Keratinocyte (primary cell): ENCODE measurements around the gene CDC20. TPM values are rescaled to one million over a fixed set of nuclear protein-coding genes. Genes with fewer than 3 reads are reported as not detected.

Experiments used
- DNase-seq: peaks from one replicate; pipeline ENCODE4 v3.0.0-alpha.2; 2011; ENCODE audit warnings: low read depth, missing footprints, low spot score
- FAIRE-seq: peaks from 2 replicates; lab custom pipeline; 2011; peaks lifted over from hg19 to GRCh38; lab: Jason Lieb, UNC
- H2AFZ ChIP-seq: 2 replicates; pipeline ENCODE4 v1.6.0; 2012; ENCODE audit warnings: low read length, control low read depth, inconsistent platforms; ENCODE audit not compliant: control insufficient read depth
- H3K27ac ChIP-seq: 2 replicates; pipeline ENCODE4 v1.5.1; 2011; ENCODE audit warnings: low read length; ENCODE audit not compliant: control insufficient read depth, insufficient read depth
- H3K27me3 ChIP-seq: 3 replicates; pipeline ENCODE4 v1.6.0; 2011; ENCODE audit warnings: low read length; ENCODE audit not compliant: control insufficient read depth, insufficient read depth; ENCODE audit errors: extremely low read depth
- H3K36me3 ChIP-seq, 2 experiments: 2 replicates in 1 of 2; 3 replicates in 1 of 2; pipeline ENCODE4 v1.5.1; 2011; ENCODE audit warnings: low read length in 2 of 2, mild to moderate bottlenecking in 1 of 2; ENCODE audit not compliant: control insufficient read depth in 2 of 2, insufficient read depth in 2 of 2; ENCODE audit errors: extremely low read depth in 1 of 2
- H3K4me1 ChIP-seq: 3 replicates; pipeline ENCODE4 v1.5.1; 2011; ENCODE audit warnings: low read length; ENCODE audit not compliant: control insufficient read depth, insufficient read depth; ENCODE audit errors: extremely low read depth
- H3K4me2 ChIP-seq: 3 replicates; pipeline ENCODE4 v1.6.0; 2011; ENCODE audit warnings: low read depth, low read length; ENCODE audit not compliant: control insufficient read depth, insufficient read depth; ENCODE audit errors: extremely low read depth
- H3K4me3 ChIP-seq, 3 experiments: fragments of 200-600 bp in 1 of 3; sonication (generic) in 1 of 3; 2 replicates in 2 of 3; 3 replicates in 1 of 3; pipeline ENCODE4 v1.5.1; 2011 to 2016; ENCODE audit warnings: low read length in 3 of 3, mild to moderate bottlenecking in 3 of 3, control low read depth in 2 of 3, inconsistent platforms in 1 of 3, low read depth in 1 of 3, mixed read lengths in 1 of 3, mixed run types in 1 of 3, moderate library complexity in 1 of 3; ENCODE audit not compliant: control insufficient read depth in 2 of 3, insufficient read depth in 2 of 3; ENCODE audit errors: extremely low read depth in 1 of 3
- H3K79me2 ChIP-seq: 2 replicates; pipeline ENCODE4 v1.6.0; 2012; ENCODE audit warnings: low read length; ENCODE audit not compliant: control insufficient read depth, insufficient read depth
- H3K9ac ChIP-seq: 3 replicates; pipeline ENCODE4 v1.6.0; 2011; ENCODE audit warnings: low read length; ENCODE audit not compliant: control insufficient read depth, insufficient read depth; ENCODE audit errors: extremely low read depth
- H3K9me1 ChIP-seq: 3 replicates; pipeline ENCODE4 v1.6.0; 2011; ENCODE audit warnings: low read length; ENCODE audit not compliant: control insufficient read depth, insufficient read depth; ENCODE audit errors: extremely low read depth
- H3K9me3 ChIP-seq: 2 replicates; pipeline ENCODE4 v1.5.1; 2012; ENCODE audit warnings: low read depth, low read length; ENCODE audit not compliant: control insufficient read depth
- H4K20me1 ChIP-seq: 3 replicates; pipeline ENCODE4 v1.6.0; 2011; ENCODE audit warnings: low read length; ENCODE audit not compliant: control insufficient read depth, insufficient read depth; ENCODE audit errors: extremely low read depth
- EZH2 ChIP-seq: IDR thresholded peaks from one replicate; pipeline ENCODE4 v1.6.1; 2012; ENCODE audit warnings: inconsistent platforms, mild to moderate bottlenecking, low read length, moderate library complexity
- dilution Hi-C: fragments of 300-500 bp; cut with MboI; formaldehyde crosslinking; loops from one replicate; pipeline ENCODE4 v1.7.0; 2020; ENCODE audit warnings: low sequenced_read_pairs; ENCODE audit not compliant: extremely low pct_ligation_motif_present
- polyA plus RNA-seq, 5 experiments: library from polyadenylated mRNA; depleted of rRNA in 3 of 5; stranded (reverse) in 3 of 5; stranded (forward) in 1 of 5; unstranded in 1 of 5; fragments of >200 nt; gene quantifications; 1 replicate in 1 of 5; 2 replicates in 3 of 5; 3 replicates in 1 of 5; pipeline versions ENCODE4 v1.2.1 to v1.2.3, GENCODE V29; 2011 to 2012; ENCODE audit warnings: missing spikeins in 2 of 5, low read depth in 1 of 5, low replicate concordance in 1 of 5
- TF ChIP-seq, protein P1 (sequence below), 3 experiments: IDR thresholded peaks in 1 of 3; conservative IDR thresholded peaks in 1 of 3; optimal IDR thresholded peaks in 1 of 3; 2 replicates in 2 of 3; 3 replicates in 1 of 3; pipeline versions ENCODE3 to v1.5.1; 2011; ENCODE audit warnings: low read length in 3 of 3, mild to moderate bottlenecking in 3 of 3, moderate library complexity in 2 of 3, control low read depth in 1 of 3, inconsistent platforms in 1 of 3; ENCODE audit not compliant: insufficient read depth in 2 of 3; ENCODE audit errors: extremely low read depth in 1 of 3

The CDC20 gene
- polyA plus RNA-seq, 1 donor (not counting 4 experiments of a cell fraction or from before 2014, with no cell fraction given): 84.2 TPM

DNA sequence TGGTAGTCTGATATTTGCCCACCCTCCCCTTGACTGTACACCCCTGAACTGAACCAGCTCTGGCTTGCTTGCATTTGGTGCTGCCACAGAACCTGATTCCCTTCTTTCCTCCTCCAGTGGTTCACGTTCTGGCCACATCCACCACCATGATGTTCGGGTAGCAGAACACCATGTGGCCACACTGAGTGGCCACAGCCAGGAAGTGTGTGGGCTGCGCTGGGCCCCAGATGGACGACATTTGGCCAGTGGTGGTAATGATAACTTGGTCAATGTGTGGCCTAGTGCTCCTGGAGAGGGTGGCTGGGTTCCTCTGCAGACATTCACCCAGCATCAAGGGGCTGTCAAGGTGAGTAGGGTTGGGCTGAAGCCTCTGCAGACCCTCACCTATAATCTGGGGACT is 1.8 kb downstream of the CDC20 start:
- Histone ChIP-seq H3K27me3 (no peaks in the 10 kb centered on the region), H3K9ac (peak overlapping the region; percentile 68), H3K79me2 (peaks cover 61% of the 10 kb centered on the region), H3K36me3 (peaks cover 20 to 37% of the 10 kb centered on the region in 2 experiments), H2AFZ (no peak overlapping the region), H3K27ac (no peak overlapping the region), H3K4me1 (peaks cover 33% of the 10 kb centered on the region), H3K9me3 (no peaks in the 10 kb centered on the region), H3K4me2 (peak overlapping the region; percentile 84), H4K20me1 (peaks cover 3% of the 10 kb centered on the region), H3K4me3 (peak overlapping the region in 1 of 3 experiments; percentile 67), H3K9me1 (no peaks in the 10 kb centered on the region)
- no peak for TF ChIP-seq EZH2
- TF ChIP-seq, protein P1, sequence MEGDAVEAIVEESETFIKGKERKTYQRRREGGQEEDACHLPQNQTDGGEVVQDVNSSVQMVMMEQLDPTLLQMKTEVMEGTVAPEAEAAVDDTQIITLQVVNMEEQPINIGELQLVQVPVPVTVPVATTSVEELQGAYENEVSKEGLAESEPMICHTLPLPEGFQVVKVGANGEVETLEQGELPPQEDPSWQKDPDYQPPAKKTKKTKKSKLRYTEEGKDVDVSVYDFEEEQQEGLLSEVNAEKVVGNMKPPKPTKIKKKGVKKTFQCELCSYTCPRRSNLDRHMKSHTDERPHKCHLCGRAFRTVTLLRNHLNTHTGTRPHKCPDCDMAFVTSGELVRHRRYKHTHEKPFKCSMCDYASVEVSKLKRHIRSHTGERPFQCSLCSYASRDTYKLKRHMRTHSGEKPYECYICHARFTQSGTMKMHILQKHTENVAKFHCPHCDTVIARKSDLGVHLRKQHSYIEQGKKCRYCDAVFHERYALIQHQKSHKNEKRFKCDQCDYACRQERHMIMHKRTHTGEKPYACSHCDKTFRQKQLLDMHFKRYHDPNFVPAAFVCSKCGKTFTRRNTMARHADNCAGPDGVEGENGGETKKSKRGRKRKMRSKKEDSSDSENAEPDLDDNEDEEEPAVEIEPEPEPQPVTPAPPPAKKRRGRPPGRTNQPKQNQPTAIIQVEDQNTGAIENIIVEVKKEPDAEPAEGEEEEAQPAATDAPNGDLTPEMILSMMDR (optimal IDR thresholded peaks at IDR 0.05 in 1 of 3, IDR thresholded peaks at IDR 0.05 in 1 of 3, conservative IDR thresholded peaks at IDR 0.05 in 1 of 3; ENCODE audit: extremely low read depth in 1 of 3, insufficient read depth in 2 of 3, low read length in 3 of 3): no peak
- dilution Hi-C loops: no loop called here
- DNase-seq: no peak
- no peak for FAIRE-seq

DNA sequence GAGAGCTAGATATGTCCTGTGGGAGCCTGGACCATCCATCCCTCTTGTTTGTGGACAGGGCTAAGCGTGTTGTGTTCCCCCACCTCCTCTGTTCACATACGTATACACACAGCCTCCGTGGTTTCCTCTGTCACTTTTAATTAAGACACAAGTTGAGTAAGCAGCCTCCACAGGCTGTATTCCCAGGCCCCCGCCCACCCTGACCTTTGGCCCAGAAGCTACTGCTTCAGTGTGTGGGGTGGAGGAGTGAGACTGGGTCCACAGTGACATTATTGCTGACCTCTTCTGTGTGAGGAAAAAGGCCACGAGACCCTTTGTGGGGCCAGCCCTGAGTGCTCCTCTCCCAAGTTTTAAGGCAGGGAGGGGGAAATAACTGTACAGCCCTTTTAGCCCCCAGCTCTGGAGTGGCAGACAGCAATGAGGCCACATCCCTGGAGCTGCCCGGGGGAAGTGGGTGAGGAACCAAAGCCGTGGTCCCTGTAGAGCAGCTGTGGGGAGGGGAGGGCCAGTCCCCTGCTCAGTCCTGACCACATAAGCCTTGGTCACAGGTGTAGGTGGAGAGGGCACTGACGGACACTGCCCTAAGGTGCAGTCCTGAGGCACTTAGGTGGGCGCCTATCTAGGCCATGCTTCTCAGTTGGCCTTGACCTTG is 4.6 kb downstream of the CDC20 start:
- no peaks in the 10 kb centered on the region for H3K9me1 ChIP-seq
- peaks cover 20 to 39% of the 10 kb centered on the region in 2 experiments for H3K36me3 ChIP-seq
- no peak overlapping the region for H3K9ac ChIP-seq
- no peak overlapping the region for H2AFZ ChIP-seq
- H3K4me3 ChIP-seq: no peak overlapping the region
- H3K27me3 ChIP-seq: no peaks in the 10 kb centered on the region
- no peak overlapping the region for H3K27ac ChIP-seq
- H3K79me2 ChIP-seq: peaks cover 79% of the 10 kb centered on the region
- FAIRE-seq (no peak), DNase-seq (no peak)
- no peaks in the 10 kb centered on the region for H3K9me3 ChIP-seq
- dilution Hi-C loops: no loop called here
- TF ChIP-seq, protein P1 (optimal IDR thresholded peaks at IDR 0.05 in 1 of 3, IDR thresholded peaks at IDR 0.05 in 1 of 3, conservative IDR thresholded peaks at IDR 0.05 in 1 of 3; ENCODE audit: extremely low read depth in 1 of 3, insufficient read depth in 2 of 3, low read length in 3 of 3): no peak
- peaks cover 41% of the 10 kb centered on the region for H3K4me1 ChIP-seq
- peaks cover 3% of the 10 kb centered on the region for H4K20me1 ChIP-seq
- H3K4me2 ChIP-seq: no peak overlapping the region
